HG03558 (cell line): ENCODE results near the gene PRELP.

Experiments used
- ATAC-seq: cut with Tn5 transposase; IDR thresholded peaks from one replicate; pipeline ENCODE4 v1.9.1; 2021; ENCODE audit warnings: moderate number of reproducible peaks; ENCODE audit not compliant: unreplicated experiment; ENCODE audit errors: extremely low read depth

The PRELP gene

GRCh38 chr1:203473781-203474305 is 1.8 kb upstream of the PRELP start:
- no peak for ATAC-seq

GRCh38 chr1:203476216-203476814 is 709 bp downstream of the PRELP start:
- no peak for ATAC-seq

- ATAC-seq = no peak
These were observed 2.1 kb downstream of the PRELP start for GRCh38 chr1:203477748-203478147.

DNA sequence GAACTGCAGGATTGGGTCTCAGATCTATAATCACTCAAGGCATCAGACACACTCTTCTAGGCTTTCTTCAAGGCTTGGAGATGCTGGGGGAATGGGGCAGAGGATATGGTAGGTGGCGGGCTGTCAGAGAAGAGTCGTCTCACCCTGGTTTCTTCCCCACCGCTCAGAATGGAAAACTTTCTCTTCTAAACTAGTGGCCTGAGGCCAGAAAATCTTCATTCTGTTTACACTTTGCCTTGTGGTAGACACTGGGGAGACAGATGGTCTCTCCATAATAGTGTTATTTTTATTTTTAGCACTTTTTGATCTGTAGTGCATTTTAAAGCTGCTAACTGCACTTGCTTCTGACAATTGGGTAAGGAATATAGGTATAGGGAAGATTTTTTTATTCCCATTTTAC is 2.6 kb downstream of the PRELP start:
- no peak for ATAC-seq

GRCh38 chr1:203478986-203479385 is 3.4 kb downstream of the PRELP start:
- ATAC-seq = no peak

DNA sequence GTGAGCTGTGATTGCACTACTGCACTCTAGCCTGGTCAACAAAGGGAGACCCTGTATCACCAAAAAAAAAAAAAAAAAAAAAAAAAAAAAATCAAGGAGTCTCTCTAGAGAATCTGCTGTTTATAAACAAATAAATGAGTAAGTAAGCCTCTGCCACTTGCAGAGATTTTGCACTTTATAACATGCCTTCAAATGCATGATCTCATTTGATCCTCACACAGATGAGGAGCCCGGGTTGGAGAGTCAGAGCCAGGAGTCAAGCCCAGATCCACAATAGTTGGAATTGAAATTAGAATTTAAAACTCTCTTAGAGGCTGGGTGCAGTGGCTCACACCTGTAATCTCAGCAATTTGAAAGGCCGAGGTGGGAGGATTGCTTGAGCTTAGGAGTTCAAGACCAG is 4.0 kb downstream of the PRELP start:
- ATAC-seq = no peak

GRCh38 chr1:203480084-203480483 is 4.5 kb downstream of the PRELP start:
- no peak for ATAC-seq

DNA sequence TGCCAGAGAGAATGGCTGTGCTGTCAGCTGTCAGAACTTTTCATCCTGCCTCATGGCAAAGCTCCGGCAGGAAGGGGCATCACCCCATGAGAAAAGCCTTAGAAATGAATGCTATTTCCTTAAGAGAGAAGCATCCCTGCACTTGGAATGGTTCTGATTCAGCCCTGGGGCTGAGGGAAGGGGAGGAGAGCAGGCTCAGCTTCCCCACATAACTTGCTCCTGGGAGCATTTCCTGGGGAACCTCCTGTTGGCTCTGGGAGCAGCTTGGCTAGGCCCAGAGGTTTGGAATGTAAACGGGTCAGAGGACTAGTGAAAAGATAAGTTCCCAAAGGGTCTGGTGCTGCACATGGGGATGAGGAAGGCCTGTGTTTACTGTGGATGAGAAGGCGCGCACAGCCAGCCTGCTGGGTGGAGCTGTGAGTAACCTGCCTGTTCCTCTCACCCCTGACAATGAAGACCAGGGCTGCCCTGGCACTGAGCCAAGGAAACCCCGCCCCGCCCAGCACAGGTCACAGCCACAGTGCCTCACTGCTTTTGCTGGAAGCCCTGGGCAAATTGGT is 5.0 kb downstream of the PRELP start:
- ATAC-seq = no peak

- no peak for ATAC-seq
These were observed 5.6 kb downstream of the PRELP start for GRCh38 chr1:203481196-203481595.

DNA sequence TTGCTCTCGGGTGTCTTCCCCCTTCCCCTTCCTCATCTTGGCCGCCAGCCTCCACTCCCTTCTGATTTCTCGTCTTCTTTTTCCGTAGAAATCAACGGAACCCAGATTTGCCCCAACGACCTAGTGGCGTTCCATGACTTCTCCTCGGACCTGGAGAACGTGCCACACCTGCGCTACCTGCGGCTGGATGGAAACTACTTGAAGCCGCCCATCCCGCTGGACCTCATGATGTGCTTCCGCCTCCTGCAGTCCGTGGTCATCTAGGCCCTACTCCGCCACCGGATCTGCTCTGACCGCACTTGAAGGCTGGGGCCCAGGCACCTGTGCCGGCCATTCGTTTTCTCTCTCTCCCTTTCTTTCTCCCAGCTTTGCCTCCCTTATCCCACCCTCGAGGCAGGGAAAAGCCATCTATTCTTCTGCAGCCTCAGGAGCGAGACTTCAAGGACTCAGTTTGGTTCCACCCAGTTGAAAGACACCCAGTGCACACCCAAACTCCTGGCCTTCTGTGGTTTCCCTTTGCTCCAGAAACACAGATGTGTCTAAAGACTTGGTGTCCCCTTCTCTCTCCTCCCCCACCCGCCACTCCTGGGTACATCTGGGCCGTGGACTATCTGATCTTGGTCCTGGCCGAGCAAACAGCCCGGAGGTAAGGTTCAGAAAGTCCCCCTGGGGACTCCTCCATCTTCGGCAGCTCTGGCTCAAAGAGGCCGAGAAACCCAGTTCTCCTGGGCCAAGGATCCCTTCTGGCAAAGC is 11.2 kb downstream of the PRELP start:
- no peak for ATAC-seq

- ATAC-seq = no peak
These were observed 12.9 kb downstream of the PRELP start for GRCh38 chr1:203488539-203488938.

GRCh38 chr1:203490607-203491006 is 15.0 kb downstream of the PRELP start:
- no peak for ATAC-seq

GRCh38 chr1:203491664-203492063 is 16.1 kb downstream of the PRELP start:
- ATAC-seq = no peak

DNA sequence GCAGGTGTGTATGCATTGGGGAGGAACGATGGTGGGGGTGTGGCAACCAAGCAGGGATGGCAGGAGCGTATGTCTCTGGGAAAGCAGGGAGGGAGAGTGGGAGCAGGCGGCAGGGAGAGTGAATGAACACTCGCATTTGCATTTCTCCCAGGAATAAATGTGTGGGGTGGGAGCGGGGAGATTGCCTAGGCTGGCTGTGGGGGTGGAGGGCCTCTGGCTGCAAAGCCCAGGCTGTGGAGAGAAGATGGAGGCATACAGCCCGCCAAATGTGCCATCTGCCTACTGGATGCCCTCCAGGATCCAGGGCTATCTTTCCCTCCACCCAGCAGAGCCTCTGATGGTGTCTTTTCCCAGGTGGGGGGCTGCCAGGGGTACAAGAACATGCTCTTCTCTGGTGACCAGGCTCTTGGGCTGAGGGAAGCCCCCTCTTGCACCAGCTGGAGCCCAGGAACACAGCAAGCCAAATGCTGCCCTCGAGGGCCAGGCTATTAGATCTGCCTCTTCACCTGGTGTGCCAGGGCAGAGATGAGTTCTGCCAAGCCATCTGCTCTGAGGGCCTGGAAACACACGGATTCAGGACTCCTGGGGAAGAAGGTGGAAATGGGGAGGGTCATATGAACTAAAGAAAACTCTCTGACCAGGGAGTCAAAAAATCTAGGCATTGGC is 16.6 kb downstream of the PRELP start:
- no peak for ATAC-seq

- no peak for ATAC-seq
These were observed 17.1 kb downstream of the PRELP start for GRCh38 chr1:203492748-203493130.

- no peak for ATAC-seq
These were observed 18.3 kb downstream of the PRELP start, which contains the start of gene OPTC for GRCh38 chr1:203493901-203494300. OPTC (plus strand) TSS chr1:203494153; CDS start chr1:203496006, 1,853 bp downstream.

DNA sequence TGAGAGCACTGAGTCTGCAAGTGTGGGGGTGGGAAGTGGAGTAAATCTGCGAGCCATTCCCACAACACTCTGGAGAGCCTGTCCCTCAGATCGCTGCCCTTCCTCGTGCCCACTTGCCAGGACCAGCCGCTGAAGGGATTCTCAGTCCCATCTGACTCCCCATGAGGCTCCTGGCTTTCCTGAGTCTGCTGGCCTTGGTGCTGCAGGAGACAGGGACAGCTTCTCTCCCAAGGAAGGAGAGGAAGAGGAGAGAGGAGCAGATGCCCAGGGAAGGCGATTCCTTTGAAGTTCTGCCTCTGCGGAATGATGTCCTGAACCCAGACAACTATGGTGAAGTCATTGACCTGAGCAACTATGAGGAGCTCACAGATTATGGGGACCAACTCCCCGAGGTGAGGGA is 20.2 kb downstream of the PRELP start:
- ATAC-seq = no peak

GRCh38 chr1:203497269-203497777 is 21.7 kb downstream of the PRELP start:
- no peak for ATAC-seq

- no peak for ATAC-seq
These were observed 24.2 kb downstream of the PRELP start for GRCh38 chr1:203499643-203500278.

DNA sequence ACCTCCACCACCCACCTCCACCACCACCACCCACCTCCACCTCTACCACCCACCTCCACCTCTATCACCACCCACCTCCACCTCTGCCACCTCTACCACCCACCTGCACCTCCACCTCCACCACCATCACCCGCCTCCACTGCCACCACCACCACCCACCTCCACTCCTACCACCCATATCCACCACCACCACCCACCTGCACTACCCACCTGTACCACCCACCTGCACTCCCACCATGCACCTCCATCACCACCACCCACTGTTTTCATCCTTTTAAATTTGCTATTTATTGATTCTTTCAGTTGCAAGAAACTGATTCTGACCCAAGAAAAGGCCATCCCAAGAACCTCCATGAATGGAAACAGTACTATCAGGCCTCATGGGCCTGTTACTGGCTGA is 24.7 kb downstream of the PRELP start:
- ATAC-seq = no peak
